Activated CD4-positive, alpha-beta T cell treated with anti-CD3 and anti-CD28 coated beads, Interleukin-2, amount 50 U/mL, for 4 hours (primary cell): Measurements from ENCODE around the gene DAGLA.

Source experiments
- DNase-seq, 2 experiments: peaks; one replicate each; pipeline ENCODE4 v3.0.0-alpha.2; 2020

Gene DAGLA

DNA sequence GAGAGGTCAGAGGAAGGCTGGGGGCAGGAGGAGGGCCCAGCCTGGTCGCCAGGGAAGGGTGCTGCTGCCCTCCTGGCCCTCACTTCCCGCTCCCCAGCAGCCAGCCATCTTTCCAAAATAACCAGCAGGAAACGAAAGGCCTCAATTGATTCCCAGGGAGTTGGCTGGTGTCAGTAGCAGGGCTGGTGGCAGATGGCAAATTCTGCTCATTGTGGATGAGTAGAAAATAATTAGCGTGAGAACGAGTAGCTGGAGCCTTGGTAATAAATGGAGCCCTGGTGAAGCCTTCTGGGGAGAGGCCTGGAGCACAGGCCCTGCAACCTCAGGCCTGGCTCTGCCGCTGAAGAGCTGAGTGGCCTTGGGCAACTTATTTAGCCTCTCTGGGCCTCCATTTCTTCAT, 31.3 kb downstream of the DAGLA start:
- no peak for DNase-seq

DNA sequence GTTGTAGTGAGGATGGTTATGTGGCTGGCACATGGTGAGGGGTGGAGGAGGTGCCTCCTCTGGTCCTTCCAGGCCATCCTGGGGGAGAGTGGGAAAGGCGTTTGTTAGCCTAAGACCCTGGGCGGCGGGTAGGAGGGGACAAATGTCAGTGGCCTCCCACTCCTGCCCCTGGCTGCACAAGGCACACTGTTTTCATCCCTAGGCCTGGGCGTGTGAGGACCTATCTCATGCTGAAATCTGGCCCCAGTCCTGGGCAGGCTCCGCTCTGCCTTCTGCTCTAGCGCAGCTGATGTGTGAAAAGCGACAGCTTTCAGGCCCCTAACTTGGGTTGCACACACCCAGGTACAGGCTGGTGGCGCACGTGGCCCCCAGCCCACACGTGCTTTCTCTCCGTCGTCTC, 32.1 kb downstream of the DAGLA start:
- no peak for DNase-seq

DNA sequence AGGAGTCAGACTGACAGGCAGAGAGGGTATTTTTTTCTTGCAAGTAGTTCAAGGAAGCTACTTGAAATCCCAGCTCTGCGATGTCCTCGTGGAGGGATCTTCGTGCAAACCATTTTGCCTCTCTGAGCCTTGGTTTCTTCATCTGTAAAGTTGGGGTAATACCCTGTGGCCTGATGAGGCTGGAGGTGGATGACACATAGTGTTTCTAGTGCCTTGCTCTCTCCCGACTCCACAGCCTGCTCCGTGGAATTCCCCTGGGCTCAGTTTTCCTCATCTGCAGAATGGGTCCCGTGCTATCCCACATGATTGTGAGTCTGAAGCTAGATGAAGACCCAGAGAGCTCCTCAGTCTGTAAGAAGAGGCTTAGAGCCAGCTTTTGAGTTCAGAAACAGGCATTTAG, 32.7 kb downstream of the DAGLA start:
- DNase-seq, result no peak

DNA sequence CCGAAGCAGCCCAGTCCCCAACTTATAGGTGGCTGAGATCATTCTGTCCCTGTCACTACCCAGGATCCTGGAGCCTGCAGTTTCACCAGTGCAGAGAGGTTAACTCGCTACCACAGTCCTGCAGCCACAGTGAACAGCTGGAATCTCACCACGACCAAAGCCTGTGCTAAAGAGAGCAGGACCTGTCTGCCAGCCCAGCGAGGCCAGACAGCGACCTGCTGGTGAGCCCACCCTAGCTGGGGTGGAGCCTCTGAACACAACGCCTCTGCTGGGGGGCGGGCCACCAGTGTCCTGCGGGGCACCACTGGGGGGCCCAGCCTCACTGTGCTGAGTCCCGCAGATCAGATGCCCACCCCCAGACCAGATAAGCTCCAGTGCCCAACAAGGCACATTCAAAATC, 33.3 kb downstream of the DAGLA start:
- DNase-seq, result no peak

DNA sequence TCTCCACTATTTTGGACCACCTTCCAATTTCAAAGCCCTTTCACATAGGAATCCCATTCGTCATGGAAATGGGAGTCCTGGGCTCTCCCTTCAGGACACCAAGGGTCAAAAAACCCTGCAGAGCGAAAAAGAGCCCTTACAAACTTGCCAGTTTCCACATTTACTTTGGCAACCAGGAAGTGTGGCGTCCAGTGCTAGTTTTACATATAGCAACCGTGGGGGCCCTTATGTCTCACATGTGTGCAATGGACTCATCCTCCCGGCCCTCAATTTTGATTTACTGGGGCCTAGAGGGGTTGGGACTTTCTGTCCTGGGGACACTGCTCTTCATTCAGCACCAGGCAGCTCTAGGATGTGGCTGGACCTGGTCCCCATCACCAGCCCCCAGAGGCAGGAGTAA, 33.7 kb downstream of the DAGLA start:
- DNase-seq, result no peak

DNA sequence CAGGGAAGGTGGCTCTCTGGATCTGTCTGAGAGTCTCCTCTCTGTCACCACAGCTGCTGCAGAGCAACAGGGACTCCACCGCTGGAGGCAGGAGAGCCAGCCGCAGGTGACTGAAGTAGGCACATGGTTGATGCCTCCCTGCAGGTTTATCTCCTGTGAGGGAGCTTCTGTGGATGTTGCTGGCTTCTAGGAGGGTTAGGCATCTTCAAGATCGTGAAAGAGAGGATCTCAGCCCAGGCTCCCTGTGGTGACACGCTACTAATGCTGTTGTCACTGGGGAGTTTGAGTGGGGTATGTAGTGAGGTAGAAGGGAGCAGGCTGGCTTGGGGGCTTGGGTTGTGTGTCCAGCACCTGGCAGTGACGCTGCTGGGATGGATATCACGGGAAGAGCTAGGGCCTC, 34.1 kb downstream of the DAGLA start:
- DNase-seq, result no peak

DNA sequence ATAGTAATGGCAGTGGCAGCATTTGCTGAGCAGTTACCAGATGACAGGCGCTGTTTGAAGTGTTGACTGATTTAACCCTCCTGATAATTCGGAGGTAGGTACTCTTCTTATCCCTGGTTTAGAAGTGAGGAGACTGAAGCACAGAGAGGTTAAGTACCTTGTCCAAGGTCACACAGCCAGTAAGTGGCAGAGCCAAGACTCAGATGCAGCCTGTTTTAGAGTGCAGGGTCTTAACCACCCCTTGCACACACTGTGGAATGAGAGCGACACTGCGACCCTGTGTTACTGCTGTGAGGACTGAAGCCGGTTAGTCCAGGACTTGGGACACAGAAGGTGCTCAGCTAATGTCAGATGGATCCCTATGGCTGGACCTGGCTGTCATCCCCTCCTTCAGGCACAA, 34.7 kb downstream of the DAGLA start:
- no peak for DNase-seq

DNA sequence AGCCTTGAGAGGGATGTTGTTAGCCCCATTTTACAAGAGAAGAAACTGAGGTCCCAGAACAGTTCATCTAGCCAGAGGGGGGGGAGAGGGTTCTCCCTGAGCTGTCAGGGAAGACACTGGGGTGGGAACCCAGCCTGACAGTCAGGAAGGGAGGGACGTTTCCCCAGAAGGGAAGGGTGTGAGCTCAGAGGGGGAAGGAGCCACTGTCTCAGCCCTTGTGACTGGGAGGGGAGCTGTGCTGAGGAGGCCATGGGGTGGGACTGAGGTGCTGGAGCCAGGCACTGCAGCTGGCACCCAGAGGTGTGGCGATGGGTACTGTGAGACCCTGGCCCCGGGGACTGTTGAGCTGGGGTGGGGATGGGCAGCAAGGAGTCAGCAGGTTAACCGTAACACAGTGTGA, 35.7 kb downstream of the DAGLA start:
- DNase-seq, result no peak

DNA sequence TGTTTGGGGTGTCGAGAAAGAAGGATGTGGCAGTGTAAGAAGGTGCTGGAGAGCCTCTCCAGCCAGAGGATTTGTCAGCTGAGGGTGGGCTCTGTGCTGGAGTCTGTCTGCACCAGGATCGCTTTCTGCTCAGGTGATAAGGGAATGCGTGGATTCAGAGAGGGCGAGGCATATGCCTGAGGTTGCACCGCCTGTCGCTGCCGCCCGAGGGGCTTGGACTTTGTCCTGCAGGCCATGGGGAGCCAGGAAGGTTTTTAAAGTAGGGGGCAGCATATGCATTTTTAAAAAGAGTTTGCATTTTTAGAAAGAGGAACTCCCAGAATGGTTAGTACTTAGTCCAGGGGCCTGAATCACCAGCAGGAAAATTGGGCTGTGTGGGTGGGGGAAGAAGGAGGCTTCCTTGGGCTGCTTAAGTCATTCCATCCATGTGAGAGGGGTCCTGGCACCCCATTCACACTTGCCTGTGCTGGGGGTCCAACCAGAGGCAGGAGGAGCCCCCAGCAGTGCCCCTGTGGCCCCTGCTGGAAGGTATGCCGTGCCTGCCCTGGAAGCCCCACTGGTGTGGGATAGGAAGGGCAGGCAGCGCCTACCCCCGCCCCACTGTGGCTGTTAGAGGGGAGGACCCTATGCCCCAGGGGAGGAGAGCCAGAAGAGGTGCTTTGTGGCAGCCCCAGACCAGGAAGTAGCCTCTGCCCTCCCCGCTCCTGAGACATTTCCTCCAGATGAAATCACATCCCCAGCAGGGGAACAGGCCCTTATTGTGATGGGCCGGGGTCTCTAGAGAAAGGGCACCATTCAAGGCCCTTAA, 36.5 kb downstream of the DAGLA start:
- no peak for DNase-seq

DNA sequence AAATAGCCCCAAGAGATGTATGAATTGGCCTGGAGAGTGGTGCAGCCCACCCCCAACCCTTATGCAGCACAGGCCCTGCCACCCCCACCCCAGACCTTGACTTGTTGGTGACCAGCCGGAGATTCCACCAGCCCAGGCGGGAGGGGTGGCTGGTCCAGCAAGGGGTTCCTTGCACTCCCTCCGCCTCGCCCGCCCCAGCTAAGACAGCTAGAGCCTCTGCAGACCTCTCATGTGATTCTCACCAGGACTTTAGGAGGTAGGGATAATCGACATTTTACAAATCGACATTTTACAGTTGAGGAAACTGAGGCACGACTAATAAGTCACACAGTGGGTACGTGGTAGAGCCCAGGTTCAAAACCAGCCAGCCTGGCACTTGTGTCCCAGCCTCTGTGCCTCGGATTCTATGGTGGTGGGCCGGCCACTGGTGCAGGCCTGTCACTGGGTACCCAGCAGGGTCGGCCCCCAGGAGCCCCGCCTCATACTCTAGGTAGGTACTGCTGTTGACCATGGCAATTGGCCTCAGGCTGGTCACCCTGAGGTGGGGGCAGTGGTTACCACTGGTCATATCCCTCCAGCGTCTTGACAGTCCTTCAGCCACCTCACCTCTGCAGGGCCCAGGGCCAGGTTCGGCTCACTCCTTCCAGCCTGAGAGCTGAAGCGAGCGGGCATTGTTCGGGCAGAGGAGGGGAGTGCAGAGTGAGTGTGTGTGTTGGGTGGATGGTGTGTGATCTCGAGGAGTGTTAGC, 37.3 kb downstream of the DAGLA start:
- no peak for DNase-seq

DNA sequence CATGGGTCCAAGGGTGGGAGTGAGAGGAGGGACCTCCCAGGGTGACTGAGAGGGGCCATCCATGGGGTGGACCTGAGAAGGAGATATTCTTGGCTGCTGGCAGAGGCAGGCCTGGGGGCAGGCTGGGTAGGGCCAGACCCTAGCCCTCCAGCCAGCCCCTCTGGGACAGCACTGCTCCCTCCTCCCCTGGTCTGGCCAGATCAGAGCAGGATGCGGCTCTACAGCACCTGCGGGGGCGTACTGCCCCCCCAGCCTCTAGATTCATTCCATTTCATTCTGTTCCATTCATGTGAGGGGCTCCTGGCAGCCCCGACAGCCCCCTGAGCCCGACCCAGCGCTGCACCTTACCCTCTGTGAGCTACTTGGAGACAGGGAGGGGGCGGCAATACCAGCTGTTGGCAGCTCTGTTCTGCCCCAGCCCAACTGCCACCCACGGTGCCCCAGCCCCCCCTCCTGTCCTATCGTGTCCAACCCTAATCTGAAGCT, 37.9 kb downstream of the DAGLA start:
- no peak for DNase-seq

DNA sequence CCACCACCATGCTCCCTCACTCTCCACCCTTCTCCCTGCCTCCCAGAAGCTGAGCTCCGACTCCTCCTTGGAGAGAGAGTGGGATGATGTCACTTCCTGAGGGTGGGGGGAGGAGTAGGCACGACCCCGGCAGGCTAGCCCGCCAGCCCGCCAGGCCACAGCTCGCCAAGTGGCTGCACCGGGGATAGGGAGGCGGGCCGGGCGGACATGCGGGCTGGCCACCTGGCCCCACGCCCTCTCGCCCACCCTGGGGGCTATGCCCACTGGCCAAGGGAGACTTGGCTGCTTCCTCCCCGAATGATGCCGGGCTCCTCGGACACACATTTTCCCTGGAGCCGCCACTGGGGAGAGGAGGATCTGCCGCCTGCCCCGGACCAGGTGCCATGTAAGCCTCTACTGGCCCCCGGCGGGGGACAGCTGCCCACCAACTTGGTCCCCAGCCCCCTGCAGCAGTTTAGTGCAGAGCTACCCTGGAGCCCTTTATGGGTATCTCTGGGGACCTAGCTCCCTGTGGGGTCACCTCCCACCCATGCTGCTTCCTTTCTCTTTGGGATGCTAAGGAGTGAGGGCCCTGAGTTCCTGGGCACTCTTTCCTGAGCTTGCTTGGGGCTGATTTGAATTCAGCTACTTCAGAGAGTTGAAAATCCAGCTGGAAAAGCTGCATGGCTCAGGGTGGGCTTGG, 38.6 kb downstream of the DAGLA start:
- DNase-seq, result no peak

DNA sequence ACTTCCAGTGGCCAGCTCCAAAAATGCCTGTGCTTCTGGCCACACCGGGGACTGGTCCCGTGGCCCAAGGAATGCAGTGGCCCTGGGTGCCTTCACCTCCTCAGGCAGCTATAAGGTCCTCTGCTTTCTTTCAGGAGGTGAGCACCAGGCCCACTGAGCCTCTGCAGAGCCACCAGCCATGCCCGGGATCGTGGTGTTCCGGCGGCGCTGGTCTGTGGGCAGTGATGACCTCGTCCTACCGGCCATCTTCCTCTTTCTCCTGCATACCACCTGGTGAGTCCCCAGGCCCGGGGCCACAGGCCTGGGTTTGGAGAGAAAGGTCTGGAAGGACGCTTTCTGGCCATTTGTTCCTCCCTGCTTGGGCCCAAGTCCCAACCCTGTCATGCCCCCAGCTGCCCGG, 39.8 kb downstream of the DAGLA start:
- DNase-seq, result no peak

DNA sequence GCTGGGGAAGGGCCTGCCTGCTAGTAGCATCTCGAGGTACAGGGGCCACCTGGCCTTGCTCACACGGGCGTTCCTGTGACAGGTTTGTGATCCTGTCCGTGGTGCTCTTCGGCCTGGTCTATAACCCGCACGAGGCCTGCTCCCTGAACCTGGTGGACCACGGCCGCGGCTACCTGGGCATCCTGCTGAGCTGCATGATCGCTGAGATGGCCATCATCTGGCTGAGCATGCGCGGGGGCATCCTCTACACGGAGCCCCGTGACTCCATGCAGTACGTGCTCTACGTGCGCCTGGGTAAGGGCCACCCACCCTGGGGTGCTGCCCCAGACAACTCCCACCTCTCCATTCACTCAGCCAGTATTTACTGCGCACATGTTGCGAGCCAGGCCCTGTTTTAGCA, 40.4 kb downstream of the DAGLA start:
- DNase-seq, result no peak

DNA sequence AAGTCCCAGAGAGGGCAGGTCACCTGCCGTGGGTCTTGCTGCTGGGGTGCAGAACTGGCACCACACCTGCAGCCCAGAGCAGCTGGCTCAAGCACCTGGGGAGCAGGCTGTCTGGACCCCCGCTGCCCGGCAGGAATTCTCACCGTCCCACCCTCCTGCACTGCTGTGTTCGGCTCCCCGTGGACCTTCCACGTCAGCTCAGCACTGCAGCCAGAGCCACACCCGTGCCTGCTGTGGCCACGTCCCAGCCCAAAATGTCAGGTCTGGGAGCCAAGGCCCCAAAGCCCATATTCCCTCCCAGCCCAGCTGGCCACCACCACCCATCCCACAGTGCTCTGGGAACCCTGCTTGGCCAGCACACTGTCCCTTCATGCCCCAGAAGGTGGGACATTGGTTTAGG, 44.2 kb downstream of the DAGLA start:
- no peak for DNase-seq

DNA sequence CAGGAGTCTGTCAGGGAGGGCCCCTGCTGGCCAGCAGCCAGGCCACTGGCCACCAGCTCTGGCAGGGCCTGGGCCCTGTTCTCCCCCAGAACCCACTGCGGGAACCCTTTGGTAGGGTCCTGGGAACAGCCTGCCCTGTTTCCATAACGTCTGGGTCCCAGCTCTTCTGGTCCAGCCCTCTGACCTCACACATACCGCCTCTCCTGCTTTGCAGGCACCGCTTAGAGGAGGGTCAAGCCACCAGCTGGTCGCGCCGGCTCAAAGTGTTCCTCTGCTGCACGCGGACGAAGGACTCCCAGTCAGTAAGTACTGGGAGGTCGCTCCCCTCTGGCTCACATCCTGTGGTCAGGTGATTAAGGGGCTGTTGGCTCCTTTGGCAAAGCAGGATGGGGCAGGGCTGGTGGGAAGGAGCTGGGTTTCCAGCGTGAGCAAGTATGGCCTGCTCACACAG, 45.6 kb downstream of the DAGLA start:
- DNase-seq, result no peak

DNA sequence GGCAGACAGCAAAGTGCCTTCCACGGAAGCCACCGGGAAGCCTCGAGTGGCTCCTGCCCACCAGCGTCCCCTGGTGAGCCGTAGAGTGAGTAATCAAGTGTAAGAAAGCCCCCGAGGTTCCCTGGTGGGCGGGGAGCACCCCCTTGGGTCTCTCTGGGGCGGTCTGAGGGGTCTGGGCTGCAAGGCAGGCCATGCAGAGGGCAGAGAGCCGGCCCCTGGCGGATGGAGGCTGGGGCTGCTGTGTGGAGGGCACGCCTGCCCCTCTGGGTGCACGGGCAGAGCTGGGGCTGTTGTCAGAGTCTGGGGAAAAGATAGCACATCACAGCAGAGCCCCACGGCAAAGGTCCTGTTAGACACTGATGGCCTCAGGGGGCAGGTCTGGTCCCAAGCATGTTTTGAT, 46.6 kb downstream of the DAGLA start:
- DNase-seq, result no peak

DNA sequence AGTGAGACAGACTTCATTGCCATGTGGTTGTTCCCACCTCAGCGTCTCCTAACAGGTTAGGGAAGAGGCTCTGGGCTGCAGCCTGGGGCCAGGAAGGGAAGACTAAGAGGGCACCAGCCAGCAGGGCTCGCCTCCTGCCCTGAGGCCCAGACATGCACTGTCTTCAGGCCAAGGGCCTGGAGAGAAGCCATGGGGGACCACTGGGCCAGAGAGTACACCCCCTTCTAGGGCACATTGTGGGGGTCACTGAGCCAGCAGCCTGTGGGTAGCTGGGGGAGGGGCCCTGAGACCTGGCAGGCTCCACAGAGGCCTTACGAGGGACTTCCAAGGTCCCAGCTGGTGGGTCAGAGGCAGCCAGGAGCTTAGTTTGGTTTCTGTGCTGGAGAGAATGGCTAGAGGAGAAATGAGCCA, 47.2 kb downstream of the DAGLA start:
- no peak for DNase-seq

DNA sequence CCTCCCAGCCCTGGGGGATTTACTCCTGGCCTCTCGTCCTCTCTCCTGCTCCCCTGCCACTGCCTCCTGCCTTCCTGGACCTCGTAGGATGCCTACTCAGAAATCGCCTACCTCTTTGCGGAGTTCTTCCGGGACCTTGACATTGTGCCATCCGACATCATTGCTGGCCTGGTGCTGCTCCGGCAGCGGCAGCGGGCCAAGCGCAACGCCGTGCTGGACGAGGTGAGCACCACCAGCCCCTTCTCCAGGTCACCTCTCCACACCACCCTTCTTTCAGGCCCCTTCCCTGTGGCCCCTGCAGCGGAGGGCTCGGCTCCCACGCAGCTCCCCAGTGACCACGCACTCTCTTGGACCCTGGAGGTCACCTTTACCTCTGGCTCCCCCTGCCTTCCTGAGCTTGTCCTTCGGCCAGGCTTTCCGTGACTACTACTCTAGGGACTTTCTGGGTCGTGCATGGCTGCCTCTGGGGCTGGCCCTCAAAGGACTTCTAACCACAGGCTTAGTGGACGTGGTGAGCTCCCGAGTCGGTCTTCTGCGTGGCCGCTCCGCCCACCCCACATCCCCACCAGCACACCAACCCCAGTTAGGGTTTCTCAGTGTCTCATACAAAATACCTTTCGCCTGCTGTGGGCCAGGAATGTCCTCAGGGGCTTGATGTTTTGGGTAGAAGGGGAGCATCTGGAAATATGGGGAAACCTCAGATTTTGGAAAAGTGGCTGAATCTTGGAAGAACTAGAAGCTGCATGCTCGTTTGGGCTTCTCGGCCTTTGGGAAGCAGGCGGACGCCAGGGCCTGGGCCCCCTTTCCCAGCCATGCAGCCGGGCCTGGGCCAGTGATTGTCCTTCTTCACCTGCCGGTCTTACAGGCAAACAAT, 48.1 kb downstream of the DAGLA start:
- DNase-seq, result no peak

DNA sequence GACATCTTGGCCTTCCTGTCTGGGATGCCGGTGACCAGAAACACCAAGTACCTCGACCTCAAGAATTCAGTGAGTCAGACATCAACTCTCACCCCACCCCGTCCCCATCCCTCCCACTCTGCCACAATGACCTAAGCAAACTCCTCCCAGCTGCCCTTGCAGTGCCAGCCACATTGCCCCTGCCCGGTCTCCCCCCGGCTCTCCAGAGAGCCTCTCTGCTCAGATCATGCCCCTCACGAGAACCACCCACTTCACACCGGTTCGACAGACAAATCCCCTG, 48.7 kb downstream of the DAGLA start:
- no peak for DNase-seq

DNA sequence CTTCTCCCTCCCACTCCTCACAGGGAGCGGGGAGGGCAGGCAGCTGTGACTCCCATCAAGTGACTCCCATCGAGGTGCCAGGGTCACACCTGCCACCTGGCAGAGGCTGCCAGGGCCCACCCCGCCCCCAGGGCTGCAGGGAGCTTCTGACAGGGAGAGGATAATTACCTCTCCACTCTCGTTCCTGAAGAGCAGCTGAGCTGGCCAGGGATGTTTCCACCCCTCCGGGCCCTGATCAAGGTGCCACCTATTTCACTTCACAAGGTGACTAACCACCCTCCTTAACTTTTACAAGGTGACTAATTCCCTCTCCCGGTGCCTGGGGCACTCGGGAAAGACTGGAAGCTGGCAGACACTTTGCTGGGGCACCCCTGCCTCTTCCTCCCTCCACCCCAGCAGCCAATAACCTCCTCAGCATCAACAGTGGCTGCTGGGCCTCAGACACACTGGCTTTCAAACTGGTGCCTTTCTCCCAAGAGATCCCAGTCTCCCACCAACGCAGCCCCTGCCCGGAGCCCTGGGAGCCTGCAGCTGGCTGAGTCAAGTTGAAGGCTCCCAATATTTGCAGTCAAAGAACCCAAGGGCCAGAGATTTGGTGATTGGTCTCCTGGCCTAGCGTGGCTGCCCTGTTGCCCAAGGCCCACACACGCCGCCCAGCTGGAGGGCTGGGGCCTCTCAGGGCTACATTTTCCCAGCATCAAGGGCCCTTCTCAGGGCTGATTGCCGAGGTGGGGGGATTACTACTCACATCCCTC, 50.2 kb downstream of the DAGLA start:
- no peak for DNase-seq
